ACHN (cell line): ENCODE data around the gene PHRF1.

Source experiments
- DNase-seq: peaks from one replicate; pipeline ENCODE4 v3.0.0-alpha.2; 2015
- in situ Hi-C: cut with HindIII; loops from 2 replicates; pipeline ENCODE4 v1.10.0; 2017; ENCODE audit warnings: low sequenced_read_pairs, low pct_ligation_motif_present, low pct_unique_long_range_greater_than_20kb

Gene PHRF1

DNA sequence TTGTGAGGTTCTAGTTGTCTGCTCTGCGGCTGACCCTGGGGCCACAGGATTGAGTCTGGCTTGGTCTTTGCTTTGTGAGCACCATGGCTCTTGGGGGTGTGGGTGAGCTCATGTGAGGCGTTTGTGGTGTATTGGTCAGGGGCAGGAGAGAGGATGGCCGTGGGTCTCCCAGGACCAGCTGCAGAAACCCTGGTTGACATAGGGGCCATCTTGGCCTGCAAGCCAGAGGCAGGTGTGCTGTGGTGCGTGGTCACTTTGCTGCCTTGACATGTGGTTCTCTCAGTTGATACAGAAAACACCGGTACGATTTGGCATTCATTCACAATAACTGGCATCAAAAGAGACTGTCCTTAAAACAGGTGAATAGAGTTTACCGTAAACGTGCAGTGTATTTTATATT, 11.3 kb downstream of the PHRF1 start:
- DNase-seq, result no peak

DNA sequence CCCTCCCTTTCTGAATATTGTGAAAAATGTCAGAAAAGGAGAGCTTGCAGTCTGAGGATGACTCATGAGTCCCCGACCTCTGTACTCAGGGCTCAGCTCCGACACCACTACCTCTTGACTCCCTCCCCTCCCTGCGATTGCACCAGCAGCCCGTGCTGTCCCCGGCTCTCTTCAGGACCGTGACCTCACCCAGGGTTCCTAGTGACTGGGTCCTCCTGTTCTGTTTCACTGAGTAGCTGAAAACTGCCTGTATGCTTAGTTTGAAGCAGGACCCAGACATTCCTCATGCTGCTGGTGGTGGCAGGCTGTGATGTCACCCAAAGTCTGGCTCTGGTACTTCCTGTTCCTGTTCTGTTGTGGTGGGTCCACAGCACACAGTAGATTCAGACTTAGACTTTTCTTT, 11.7 kb downstream of the PHRF1 start:
- peak; percentile 63 for DNase-seq
- in situ Hi-C loops, result no loop called here

More for the DNA sequence above, 11.3 kb downstream of the PHRF1 start:
- in situ Hi-C loops, result no loop called here

DNA sequence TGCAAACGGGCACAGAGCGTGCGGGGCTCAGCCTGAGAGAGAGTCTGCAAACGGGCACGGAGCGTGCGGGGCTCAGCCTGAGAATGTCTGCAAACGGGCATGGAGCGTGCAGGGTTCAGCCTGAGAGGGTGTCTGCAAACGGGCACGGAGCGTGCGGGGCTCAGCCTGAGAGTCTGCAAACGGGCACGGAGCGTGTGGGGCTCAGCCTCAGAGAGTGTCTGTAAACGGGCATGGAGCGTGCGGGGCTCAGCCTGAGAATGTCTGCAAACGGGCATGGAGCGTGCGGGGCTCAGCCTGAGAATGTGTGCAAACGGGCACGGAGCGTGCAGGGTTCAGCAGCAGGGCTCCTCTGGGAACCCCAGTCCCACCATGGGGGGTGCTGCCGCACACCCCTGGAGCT, 13.5 kb downstream of the PHRF1 start:
- DNase-seq, result no peak
- in situ Hi-C loops, result no loop called here

DNA sequence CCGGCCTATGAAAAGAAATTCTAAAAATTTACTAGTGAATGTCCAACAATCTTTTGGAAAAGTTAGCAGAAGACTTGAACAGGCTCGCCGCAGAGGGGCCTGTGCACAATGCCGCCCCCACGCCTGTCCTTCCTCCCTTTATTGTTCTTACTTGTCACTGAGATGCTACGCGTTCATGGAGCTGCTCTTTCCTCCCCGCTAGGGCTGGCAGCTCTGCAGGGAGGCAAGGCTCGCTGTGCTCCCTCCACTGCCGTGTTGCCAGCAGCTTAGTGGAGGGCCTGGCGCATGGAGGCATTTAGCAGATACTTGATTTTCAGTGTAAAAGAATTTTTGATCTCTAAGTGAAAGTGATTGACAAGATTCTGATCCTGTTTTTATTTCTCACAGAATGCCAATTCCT, 14.7 kb downstream of the PHRF1 start:
- in situ Hi-C loops, result no loop called here
- no peak for DNase-seq

DNA sequence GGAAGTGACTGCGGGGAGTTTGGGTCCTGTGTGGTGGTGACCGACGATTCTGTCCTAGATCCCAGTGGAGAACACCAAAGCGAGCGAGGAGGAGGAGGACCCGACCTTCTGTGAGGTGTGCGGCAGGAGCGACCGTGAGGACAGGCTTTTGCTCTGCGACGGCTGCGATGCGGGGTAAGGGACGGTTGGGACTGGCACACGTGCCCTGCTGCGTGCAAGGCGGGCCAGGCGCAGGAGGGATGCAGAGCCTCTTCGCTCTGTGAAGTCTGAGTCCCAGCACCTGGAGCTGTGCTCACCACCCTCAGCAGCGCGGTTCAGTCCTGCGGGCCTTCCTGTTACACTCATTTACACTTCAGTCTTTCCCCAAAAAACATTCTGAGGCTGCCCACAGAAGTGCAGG, 16.2 kb downstream of the PHRF1 start:
- in situ Hi-C loops, result no loop called here
- no peak for DNase-seq

DNA sequence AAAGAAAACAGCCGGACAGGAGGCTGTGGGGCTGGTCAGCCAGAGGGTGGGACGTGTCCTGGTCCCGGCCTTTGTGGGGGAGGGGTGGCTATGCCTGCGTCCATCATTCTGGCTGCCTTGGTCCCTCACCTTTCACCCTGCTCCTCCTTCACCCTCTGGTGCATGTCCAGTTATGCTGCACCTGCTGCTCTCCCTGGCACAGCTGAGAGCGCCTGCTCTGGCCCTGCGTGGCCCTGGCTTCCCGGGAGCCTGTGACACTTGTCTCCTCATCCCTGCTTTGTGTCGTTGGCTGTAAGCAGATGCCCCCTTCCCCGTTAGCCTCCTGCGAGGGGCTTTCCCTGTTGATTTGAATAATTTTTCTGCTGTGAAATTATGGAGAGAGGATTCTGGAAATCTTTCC, 16.6 kb downstream of the PHRF1 start:
- no peak for DNase-seq
- in situ Hi-C loops, result no loop called here

DNA sequence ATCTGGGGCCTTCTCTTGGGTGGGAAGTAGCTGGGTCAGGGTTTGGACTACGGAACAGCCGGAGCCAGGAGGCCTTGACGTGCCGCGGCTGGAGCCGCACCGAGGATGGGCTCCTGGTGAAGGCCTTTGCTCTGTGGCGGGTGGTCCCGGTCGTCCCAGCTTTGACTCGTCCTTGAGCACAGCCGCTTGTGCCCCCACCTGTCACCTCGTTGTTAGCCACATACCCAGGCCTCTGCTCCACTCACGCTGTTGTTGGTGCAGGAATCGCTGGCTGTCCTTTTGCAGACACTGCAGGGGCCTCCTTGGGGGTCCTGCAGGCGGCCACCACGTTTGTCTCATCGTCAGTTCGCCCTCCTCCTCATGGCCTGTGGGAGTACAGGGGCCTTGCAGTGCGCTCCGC, 17.1 kb downstream of the PHRF1 start:
- no peak for DNase-seq
- in situ Hi-C loops, result no loop called here

DNA sequence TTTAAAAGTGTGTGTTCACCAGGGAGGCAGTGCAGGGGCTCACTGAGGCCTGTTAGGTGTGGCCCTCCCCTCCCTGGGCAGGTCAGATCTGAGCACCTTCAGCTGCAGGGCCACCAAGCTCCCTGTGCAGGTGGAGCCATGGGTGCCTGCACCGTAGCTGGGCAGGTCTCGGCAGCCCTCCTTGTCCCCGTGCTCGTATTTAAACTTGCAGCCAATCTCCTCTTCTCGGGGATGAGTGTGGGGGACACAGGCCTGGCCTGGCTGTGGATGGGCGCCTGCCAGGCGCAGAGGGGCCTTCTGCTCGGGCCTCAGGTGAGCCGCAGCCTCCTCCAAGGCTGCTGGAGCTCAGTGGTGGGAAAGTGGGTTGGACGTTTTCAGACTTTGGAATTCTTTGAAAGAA, 19.1 kb downstream of the PHRF1 start:
- no peak for DNase-seq
- in situ Hi-C loops, result no loop called here

DNA sequence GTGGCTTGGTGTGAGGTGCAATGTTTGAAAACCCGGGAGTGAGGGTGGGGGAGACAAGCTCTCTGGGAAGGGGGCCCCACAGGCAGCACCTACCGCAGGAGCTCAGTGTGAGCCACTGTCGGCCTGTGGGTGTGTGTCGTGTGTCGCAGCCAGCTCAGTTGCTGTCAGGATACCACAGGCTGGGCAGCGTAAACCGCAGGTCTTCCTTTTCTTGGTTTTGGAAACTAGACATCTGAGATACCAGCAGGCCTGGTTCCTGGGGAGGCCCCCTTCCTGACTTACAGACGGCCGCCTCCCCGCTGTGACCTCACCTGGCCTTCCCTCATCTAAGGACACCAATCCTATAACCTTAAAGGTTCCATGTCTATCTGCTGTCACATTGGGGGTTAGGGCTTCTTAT, 20.1 kb downstream of the PHRF1 start:
- no peak for DNase-seq
- in situ Hi-C loops, result no loop called here

DNA sequence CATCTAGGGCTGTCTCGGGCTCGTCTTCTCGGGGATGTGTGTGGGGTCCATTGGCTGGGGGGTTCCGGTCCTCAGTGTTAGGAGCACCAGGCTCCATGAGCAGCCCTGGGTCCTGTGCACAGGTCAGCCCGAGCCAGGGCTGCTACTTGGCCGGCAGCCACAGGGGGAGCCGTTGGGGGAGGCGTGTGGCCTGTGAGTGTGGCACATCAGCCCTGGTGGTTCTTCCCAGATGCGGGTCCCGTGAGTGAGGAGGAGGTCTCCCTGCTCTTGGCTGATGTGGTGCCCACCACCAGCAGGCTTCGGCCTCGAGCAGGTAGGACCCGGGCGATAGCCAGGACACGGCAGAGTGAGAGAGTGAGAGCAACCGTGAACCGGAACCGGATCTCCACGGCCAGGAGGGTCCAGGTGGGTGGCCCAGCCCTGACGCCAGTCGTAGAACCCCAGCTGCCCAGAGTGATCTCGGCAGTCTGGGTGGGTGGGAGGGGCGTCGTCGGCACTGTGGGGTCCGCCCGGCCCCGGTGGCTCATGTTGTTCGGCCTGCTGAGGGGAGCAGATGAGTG, 21.0 kb downstream of the PHRF1 start:
- no peak for DNase-seq
- in situ Hi-C loops, result no loop called here

DNA sequence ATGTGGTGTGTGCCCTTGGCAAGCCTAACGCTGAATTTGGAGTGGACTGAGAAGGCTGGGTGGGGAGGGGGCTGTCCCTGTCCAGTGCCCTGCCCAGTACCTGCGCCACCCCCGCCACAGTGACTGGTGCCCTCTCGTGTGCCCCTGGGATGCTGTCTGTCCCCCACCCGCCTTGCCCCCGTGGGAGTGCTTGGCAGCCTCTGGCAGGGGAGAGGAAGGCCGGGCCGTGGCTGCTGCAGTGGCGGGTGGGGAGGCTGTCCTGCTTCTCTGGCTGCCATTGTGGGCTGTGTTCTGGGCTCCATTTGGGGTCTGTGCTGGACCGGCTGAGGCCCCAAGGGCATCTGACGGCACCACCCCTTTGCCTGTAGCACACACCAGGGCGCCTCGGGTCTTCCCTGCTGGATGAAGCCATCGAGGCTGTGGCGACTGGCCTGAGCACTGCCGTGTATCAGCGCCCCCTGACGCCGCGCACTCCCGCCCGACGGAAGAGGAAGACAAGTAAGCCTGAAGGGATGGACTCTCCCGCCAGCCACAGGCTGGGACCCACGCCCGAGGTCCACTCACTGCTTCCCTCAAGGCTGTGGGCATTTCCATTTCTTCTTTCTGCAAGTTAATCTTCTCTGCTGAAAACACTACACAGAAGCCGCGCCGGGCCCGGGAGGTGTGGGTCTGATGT, 21.9 kb downstream of the PHRF1 start:
- DNase-seq, result no peak
- in situ Hi-C loops, result no loop called here

DNA sequence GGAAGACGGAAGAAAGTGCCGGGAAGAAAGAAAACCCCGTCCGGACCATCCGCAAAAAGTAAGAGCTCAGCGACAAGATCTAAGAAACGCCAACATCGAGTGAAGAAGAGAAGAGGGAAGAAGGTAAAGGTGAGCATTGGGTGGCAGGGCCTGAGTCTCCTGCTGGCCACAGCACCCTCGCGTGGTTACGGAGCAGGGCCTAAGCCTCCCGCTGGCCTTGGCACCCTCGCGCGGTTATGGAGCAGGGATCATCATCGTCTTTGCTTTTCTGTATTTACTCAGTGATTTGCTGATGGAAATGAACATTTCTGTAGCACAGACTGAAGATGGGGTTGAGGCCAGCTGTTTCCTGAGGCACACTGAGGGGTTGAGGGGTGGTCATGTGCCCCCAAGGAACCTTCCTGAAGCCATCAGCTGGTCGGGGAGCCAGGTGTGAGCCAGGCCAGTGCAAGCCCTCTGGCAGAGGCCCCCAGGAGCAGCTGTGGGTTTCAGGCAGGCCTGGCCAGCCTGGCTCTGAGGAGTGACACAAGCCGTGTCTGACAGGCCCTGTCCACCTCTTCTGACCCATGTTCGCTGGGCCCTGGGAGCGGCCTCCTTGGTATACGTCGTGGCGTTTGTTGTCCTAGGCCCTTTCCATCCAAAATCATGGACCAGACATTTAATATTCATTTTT, 25.4 kb downstream of the PHRF1 start:
- in situ Hi-C loops, result no loop called here
- DNase-seq, result no peak

DNA sequence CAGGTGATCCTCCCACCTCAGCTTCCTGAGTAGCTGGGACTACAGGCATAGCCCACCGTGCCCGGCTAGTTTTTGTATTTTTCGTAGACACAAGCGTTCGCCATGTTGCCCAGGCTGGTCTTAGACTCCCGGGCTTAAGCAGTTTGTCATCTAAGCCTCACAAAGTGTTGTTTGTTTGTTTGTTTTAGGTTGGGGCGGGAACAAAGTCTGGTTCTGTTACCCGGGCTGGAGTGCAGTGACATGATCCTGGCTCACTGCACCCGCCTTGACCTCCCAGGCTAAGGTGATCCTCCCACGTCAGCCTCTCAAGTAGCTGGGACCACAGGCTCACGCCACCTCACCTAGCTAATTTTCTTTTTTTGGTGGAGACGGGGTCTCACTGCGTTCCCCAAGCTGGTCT, 26.9 kb downstream of the PHRF1 start:
- no peak for DNase-seq
- in situ Hi-C loops, result no loop called here

DNA sequence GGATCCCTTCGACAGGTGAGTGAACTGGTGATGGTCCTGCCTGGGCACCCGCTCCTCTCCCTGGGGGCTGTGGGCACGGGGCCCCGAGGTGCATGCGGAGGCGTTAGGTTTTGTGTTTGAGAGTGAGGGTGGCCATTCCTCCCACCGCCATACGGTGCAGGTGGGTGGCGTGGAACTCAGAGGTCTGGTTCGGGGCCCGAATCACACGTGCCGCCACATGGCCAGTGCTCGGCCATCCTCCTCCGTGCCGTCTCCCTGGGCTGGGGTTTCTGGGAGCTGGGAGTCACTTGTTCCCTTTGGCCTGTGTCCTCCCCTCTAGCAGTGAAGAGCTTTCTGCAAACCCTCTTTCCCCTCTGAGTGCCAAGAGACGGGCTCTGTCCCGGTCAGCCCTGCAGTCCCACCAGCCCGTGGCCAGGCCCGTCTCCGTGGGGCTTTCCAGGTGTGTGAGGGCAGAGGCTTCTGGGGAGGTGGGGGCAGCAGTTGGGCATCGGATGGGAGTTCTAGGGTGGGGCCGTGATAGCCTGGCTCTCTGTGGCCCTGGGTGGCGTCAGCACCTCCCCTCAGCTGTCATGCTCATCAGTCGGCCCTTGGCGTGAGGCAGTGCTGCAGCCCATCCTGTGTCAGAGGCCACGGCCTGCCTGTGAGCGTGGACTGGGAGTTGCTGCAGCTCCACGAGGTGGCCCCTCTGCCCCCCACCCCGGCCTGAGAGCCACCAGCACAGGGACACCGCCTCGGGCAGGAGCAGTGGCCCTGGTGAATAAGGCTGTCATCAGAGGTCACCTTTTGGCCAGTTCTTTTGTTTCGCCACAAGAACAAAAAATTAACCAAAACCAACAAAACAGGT, 29.2 kb downstream of the PHRF1 start:
- in situ Hi-C loops, result no loop called here
- DNase-seq, result no peak

DNA sequence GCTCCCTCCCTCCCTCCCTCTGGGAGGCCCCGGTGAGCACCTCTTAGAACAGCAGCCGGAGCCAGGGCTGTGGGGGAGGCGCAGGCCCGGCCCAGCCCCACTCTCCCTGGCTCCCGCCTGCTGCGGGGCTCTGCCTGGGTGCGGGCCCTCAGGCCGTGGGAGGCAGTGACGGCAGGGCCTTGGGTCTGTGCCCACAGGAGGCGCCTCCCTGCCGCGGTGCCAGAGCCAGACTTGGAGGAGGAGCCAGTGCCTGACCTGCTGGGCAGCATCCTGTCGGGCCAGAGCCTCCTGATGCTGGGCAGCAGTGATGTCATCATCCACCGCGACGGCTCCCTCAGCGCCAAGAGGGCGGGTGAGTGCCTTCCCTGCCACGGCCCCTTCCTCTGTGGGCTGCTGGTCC, 30.0 kb downstream of the PHRF1 start:
- in situ Hi-C loops, result no loop called here
- no peak for DNase-seq

DNA sequence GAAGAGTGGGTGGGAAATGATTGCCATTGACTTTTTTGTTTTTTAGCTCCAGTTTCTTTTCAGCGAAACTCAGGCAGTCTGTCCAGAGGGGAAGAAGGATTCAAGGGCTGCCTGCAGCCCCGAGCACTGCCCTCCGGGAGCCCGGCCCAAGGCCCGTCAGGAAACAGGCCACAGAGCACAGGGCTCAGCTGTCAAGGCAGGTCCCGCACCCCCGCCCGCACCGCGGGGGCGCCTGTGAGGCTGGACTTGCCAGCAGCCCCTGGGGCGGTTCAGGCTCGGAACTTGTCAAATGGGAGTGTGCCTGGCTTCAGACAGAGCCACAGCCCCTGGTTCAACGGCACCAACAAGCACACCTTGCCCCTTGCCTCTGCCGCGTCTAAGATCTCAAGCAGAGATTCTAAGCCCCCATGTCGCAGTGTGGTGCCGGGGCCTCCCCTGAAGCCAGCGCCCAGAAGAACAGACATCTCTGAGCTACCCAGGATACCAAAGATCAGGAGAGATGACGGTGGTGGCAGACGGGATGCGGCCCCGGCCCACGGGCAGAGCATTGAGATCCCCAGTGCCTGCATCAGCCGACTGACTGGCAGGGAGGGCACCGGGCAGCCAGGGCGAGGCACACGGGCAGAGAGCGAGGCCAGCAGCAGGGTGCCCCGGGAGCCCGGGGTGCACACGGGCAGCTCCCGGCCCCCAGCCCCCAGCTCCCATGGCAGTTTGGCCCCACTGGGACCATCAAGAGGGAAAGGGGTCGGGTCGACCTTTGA, 30.9 kb downstream of the PHRF1 start:
- no peak for DNase-seq
- in situ Hi-C loops, result no loop called here

DNA sequence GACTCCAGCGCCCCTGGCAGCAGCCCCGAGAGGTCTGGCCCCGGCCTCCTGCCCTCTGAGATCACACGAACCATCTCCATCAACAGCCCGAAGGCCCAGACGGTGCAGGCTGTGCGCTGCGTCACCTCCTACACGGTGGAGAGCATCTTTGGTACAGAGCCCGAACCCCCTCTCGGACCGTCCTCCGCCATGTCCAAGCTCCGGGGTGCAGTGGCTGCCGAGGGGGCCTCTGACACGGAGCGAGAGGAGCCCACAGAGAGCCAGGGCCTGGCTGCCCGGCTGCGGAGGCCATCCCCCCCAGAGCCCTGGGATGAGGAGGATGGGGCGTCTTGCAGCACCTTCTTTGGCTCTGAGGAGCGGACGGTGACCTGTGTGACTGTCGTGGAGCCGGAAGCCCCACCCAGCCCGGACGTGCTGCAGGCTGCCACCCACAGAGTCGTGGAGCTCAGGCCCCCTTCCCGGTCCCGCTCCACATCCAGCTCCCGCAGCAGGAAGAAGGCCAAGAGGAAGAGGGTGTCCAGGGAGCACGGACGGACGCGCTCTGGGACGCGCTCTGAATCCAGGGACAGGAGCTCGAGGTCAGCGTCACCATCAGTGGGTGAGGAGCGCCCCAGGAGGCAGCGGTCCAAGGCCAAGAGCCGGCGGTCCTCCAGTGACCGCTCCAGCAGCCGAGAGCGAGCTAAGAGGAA, 31.8 kb downstream of the PHRF1 start:
- DNase-seq, result no peak
- in situ Hi-C loops, result no loop called here

DNA sequence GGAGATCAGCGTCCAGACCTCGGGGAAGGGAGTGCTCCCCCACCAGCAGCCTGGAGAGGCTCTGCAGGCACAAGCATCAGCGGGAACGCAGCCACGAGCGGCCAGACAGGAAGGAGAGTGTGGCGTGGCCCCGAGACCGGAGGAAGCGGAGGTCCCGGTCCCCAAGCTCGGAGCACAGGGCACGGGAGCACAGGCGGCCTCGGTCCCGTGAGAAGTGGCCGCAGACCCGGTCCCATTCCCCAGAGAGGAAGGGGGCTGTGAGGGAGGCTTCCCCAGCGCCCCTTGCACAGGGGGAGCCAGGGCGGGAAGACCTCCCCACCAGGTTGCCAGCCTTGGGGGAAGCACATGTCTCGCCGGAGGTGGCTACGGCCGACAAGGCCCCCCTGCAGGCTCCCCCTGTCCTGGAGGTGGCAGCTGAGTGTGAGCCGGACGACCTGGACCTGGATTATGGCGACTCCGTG, 32.6 kb downstream of the PHRF1 start:
- no peak for DNase-seq
- in situ Hi-C loops, result no loop called here
